HG02973 (cell line): ENCODE data around the gene C16orf92.

ENCODE experiments used
- ATAC-seq: cut with Tn5 transposase; IDR thresholded peaks from one replicate; pipeline ENCODE4 v1.9.1; 2021; ENCODE audit warnings: moderate library complexity; ENCODE audit not compliant: unreplicated experiment

Gene C16orf92

GRCh38 chr16:30053376-30054015, 30.5 kb downstream of the C16orf92 start:
- no peak for ATAC-seq

- ATAC-seq = no peak
Measured at GRCh38 chr16:30054451-30054850, 31.5 kb downstream of the C16orf92 start.

GRCh38 chr16:30054959-30055553, 32.1 kb downstream of the C16orf92 start:
- no peak for ATAC-seq

GRCh38 chr16:30060346-30060745, 37.3 kb downstream of the C16orf92 start:
- no peak for ATAC-seq

GRCh38 chr16:30060836-30061554, 38.0 kb downstream of the C16orf92 start:
- ATAC-seq = no peak

DNA sequence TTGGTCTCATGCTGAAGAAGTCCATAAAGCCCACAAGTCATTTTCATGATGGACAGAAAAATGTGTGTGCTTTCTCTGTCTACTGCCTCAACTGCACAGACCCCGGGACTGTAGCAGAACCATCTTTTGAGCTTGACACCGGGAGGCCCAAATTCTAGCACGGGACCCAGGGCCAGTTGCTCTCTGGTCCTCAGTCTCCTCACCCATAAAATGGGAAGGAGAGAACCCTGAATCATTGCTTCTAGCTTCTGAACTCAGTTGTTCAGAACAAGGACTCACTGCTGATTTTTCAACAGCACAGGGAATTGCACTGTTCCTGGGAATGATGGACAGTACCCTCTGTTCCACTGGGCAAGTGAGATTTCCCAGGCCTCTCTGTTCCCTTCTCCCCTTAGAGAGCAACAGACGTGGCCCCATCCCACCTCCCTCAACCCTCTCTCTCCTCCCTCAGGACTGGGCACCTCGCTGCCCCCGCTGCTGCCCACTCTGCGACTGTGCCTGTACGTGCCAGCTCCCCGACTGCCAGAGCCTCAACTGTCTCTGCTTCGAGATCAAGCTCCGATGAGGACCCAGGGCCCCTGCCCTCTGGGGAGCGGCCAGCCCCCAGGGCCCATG, 40.4 kb downstream of the C16orf92 start:
- no peak for ATAC-seq

- no peak for ATAC-seq
Measured at GRCh38 chr16:30063893-30064728, 41.1 kb downstream of the C16orf92 start.

- no peak for ATAC-seq
Measured at GRCh38 chr16:30064729-30065101, 41.7 kb downstream of the C16orf92 start.

DNA sequence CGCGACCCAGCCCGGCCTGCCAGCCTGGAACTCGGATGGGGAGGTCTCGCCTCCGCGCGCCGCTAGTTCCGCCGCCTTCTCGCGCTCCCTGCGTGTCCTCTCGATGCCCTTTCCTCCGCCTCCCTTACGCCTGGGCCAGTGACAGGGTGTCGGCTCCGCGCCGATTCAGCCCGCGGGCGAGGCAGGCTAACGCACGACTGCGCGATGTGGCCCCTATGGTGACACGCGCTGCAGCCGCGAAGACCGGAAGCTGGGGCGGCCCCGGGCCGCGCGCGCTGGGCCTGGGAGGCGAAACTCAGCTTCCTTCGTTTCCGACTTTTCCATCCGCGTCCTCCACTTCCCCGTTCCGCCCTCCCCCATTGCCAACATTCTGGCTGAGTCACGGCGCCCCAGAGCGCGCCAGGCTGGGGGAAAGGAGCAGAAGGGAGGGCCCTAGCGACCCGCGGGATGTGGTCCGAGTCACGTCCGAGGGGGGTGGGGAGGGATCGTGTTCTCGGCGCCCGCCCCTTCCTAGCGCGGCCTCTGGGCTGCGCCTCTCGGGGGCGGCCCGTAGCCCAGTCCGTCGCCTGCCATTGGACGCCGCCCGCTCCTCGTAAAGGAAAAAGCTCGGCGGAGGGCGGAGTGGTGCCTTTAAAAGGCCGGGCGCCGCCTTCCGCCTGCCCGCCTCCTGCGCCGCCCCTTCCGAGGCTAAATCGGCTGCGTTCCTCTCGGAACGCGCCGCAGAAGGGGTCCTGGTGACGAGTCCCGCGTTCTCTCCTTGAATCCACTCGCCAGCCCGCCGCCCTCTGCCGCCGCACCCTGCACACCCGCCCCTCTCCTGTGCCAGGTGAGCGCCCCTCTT, 42.3 kb downstream of the C16orf92 start, which contains the start of gene ALDOA:
Gene ALDOA (plus strand): TSS at position 659 of the 841 bp plus-strand sequence. CDS start 1,138 bp downstream, outside the sequence.
- peak; percentile 65 for ATAC-seq

- no peak for ATAC-seq
Measured at GRCh38 chr16:30065943-30066760, 43.2 kb downstream of the C16orf92 start.

- no peak for ATAC-seq
Measured at GRCh38 chr16:30066761-30067583, 44.0 kb downstream of the C16orf92 start.

GRCh38 chr16:30067584-30067916, 44.6 kb downstream of the C16orf92 start:
- ATAC-seq = no peak

- no peak for ATAC-seq
Measured at GRCh38 chr16:30068333-30068732, 45.3 kb downstream of the C16orf92 start.

GRCh38 chr16:30068750-30069610, 46.0 kb downstream of the C16orf92 start:
- no peak for ATAC-seq

GRCh38 chr16:30069611-30070462, 46.8 kb downstream of the C16orf92 start:
- ATAC-seq = no peak

DNA sequence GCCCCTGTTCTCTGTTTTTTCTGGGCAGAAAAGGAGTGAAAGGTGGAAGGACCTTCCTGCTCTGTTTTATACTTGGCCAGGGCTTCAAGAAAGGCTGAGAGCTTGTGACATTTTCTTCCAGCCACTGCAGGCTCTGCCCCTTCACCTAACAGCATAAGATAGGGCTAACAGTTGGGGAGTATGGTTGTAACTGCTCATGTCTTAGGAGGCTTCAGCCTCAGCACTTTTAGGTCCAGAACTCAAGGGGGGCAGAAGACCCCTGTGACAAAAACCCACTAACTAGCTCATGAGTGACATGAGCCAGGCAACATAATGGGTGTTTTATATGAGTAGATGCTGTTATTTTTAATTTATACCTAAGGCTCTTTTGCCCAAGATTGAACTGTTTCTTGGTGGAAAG, 47.5 kb downstream of the C16orf92 start:
- no peak for ATAC-seq
